GM20431 (cell line): ENCODE measurements around the gene SRSF1.
"Not testable (repeated sequence)": the region's sequence is repeated elsewhere in the genome, so short reads cannot be mapped to it uniquely, and the experiment has no call there.

Experiments
- in situ Hi-C: fragments of 300-500 bp; cut with MseI, MboI; formaldehyde crosslinking; loops from one replicate; pipeline ENCODE4 v1.15.0; 2020; ENCODE audit warnings: low sequenced_read_pairs; ENCODE audit not compliant: unreplicated experiment

The SRSF1 gene

GRCh38 chr17:57971572-57971971 is 35.5 kb downstream of the SRSF1 start:
- in situ Hi-C loops, result no loop called here

- in situ Hi-C loops, result no loop called here
Observed at GRCh38 chr17:57970710-57971109, 36.3 kb downstream of the SRSF1 start.

- in situ Hi-C loops, result no loop called here
Observed at GRCh38 chr17:57968456-57968855, 38.6 kb downstream of the SRSF1 start.

GRCh38 chr17:57966875-57967274 is 40.2 kb downstream of the SRSF1 start:
- in situ Hi-C loops, result no loop called here

GRCh38 chr17:57966246-57966645 is 40.8 kb downstream of the SRSF1 start:
- in situ Hi-C loops, result no loop called here

- in situ Hi-C loops, result no loop called here
Observed at GRCh38 chr17:57965521-57966160, 41.4 kb downstream of the SRSF1 start.

GRCh38 chr17:57963149-57963511 is 43.9 kb downstream of the SRSF1 start:
- in situ Hi-C loops, result no loop called here

- in situ Hi-C loops, result no loop called here
Observed at GRCh38 chr17:57962279-57963148, 44.5 kb downstream of the SRSF1 start.

GRCh38 chr17:57959929-57960328 is 47.1 kb downstream of the SRSF1 start:
- in situ Hi-C loops, result no loop called here

- in situ Hi-C loops, result not testable (repeated sequence)
Observed at GRCh38 chr17:57958391-57958790, 48.7 kb downstream of the SRSF1 start.

GRCh38 chr17:57957886-57958285 is 49.2 kb downstream of the SRSF1 start:
- in situ Hi-C loops, result no loop called here

GRCh38 chr17:57957120-57957850 is 49.8 kb downstream of the SRSF1 start:
- in situ Hi-C loops, result no loop called here

GRCh38 chr17:57956291-57957119 is 50.5 kb downstream of the SRSF1 start:
- in situ Hi-C loops, result no loop called here

GRCh38 chr17:57955183-57955931 is 51.7 kb downstream of the SRSF1 start, which contains the start of gene CUEDC1:
Gene CUEDC1 (minus strand): TSS chr17:57955412. CDS start chr17:57885564, 69,848 bp downstream.
- in situ Hi-C loops, result no loop called here

- in situ Hi-C loops, result no loop called here
Observed at GRCh38 chr17:57954397-57955182, 52.5 kb downstream of the SRSF1 start.

- in situ Hi-C loops, result no loop called here
Observed at GRCh38 chr17:57953705-57954396, 53.2 kb downstream of the SRSF1 start.
